PC-9 (cell line): ENCODE data around the gene NDST4.

Experiments used
- EZH2 ChIP-seq: fragments of 200-600 bp; sonication (generic); IDR thresholded peaks from 2 replicates; pipeline ENCODE4 v1.8.0; 2017; ENCODE audit warnings: antibody characterized with exemption, low read depth
- TF ChIP-seq, protein P1 (sequence below): fragments of 200-600 bp; sonication (generic); conservative IDR thresholded peaks from 2 replicates; pipeline ENCODE4 v1.6.1; 2017; ENCODE audit warnings: mixed run types, antibody characterized with exemption, mild to moderate bottlenecking, moderate library complexity

DNA sequence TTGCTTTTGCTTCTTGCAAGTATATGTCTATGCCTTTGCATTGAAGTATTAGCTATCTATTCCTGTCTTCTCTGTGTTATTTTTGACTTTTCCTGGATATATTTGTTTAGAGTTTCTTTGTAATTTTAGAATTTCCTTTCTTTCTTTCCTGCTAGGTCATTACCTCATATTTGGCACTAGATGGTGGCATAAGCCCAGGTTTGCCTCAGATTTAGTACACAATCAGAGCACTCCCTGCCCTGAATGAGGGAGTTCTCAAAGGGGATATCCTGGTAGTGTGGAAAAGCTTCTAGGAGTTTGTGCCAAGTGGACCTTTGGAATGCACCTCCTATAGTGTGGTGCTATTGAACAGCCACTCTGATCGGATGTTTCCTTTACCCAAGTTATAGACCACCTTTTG, 333.2 kb downstream of the NDST4 start:
- TF ChIP-seq, protein P1, sequence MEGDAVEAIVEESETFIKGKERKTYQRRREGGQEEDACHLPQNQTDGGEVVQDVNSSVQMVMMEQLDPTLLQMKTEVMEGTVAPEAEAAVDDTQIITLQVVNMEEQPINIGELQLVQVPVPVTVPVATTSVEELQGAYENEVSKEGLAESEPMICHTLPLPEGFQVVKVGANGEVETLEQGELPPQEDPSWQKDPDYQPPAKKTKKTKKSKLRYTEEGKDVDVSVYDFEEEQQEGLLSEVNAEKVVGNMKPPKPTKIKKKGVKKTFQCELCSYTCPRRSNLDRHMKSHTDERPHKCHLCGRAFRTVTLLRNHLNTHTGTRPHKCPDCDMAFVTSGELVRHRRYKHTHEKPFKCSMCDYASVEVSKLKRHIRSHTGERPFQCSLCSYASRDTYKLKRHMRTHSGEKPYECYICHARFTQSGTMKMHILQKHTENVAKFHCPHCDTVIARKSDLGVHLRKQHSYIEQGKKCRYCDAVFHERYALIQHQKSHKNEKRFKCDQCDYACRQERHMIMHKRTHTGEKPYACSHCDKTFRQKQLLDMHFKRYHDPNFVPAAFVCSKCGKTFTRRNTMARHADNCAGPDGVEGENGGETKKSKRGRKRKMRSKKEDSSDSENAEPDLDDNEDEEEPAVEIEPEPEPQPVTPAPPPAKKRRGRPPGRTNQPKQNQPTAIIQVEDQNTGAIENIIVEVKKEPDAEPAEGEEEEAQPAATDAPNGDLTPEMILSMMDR = peak; percentile 52
- TF ChIP-seq EZH2 = no peak
